Choroid plexus epithelial cell (primary cell): Measurements from ENCODE around the gene SLC16A14.
A peak's percentile ranks its signal among the peaks of the same experiment; 100 is the strongest.
"Not testable (repeated sequence)": the region's sequence is repeated elsewhere in the genome, so short reads cannot be mapped to it uniquely, and the experiment has no call there.

Experiments
- DNase-seq: peaks from one replicate; pipeline ENCODE4 v3.0.0-alpha.2; 2010; ENCODE audit warnings: low read depth
- H3K4me3 ChIP-seq: 2 replicates; pipeline ENCODE4 v1.5.1; 2011; ENCODE audit warnings: low read depth, mild to moderate bottlenecking, control low read depth, low read length, moderate library complexity
- TF ChIP-seq, protein P1 (sequence below): conservative IDR thresholded peaks from 2 replicates; pipeline ENCODE4 v1.5.1; 2011; ENCODE audit warnings: low read depth, mild to moderate bottlenecking, control low read depth, inconsistent platforms, low read length, moderate library complexity

Gene SLC16A14

GRCh38 chr2:230068651-230069055 is at the start of gene SLC16A14:
Gene SLC16A14, minus strand, starts transcription at chr2:230068924. Its CDS starts 9,572 bp downstream, at chr2:230059352.
- peak within 1 kb of the TSS; percentile 60 for H3K4me3 ChIP-seq
- DNase-seq, result peak; percentile 76
- TF ChIP-seq, protein P1, sequence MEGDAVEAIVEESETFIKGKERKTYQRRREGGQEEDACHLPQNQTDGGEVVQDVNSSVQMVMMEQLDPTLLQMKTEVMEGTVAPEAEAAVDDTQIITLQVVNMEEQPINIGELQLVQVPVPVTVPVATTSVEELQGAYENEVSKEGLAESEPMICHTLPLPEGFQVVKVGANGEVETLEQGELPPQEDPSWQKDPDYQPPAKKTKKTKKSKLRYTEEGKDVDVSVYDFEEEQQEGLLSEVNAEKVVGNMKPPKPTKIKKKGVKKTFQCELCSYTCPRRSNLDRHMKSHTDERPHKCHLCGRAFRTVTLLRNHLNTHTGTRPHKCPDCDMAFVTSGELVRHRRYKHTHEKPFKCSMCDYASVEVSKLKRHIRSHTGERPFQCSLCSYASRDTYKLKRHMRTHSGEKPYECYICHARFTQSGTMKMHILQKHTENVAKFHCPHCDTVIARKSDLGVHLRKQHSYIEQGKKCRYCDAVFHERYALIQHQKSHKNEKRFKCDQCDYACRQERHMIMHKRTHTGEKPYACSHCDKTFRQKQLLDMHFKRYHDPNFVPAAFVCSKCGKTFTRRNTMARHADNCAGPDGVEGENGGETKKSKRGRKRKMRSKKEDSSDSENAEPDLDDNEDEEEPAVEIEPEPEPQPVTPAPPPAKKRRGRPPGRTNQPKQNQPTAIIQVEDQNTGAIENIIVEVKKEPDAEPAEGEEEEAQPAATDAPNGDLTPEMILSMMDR, result peak; percentile 63

DNA sequence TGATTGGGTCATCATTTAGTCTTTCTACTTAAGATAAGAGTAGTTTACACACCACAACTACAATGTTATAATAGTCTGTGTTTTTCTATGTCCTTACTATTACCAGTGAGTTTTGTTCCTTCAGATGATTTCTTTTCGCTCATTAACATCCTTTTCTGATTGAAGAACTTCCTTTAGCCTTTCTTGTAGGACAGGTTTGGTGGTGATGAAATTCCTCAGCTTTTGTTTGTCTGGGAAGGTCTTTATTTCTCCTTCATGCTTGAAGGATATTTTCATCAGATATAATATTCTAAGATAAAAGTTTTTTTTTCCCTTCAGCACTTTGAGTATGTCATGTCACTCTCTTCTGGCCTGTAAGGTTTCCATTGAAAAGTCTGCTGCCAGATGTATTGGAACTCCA is 38.0 kb upstream of the SLC16A14 start:
- no peak for DNase-seq
- TF ChIP-seq, protein P1, result no peak
- no peak overlapping the region for H3K4me3 ChIP-seq

GRCh38 chr2:230101967-230102366 is 33.2 kb upstream of the SLC16A14 start:
- H3K4me3 ChIP-seq, DNase-seq: not testable (repeated sequence)

GRCh38 chr2:230097841-230098240 is 29.1 kb upstream of the SLC16A14 start:
- H3K4me3 ChIP-seq, result no peak overlapping the region
- TF ChIP-seq, protein P1, result no peak
- peak; percentile 21 for DNase-seq

GRCh38 chr2:230097424-230097823 is 28.7 kb upstream of the SLC16A14 start:
- DNase-seq, result peak; percentile 42
- TF ChIP-seq, protein P1, result no peak
- no peak overlapping the region for H3K4me3 ChIP-seq

DNA sequence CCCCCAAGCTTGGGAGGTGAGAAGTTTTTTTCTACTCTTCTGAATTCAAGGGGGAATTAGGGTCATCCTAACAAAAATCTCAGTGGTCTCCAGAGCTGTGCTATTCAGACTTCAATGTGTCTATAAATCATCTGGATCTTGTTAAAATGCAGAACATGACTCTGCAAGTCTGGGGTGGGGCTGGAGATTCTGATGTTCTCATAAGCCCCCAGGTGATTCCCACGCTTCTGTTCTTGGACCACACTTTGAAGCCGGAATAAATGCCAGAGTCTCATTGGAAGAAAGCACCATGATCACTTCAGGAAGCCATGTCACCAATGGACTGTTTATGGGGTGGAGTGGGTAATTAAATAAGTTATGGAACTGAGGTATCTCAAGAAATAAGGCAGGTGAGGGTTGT is 22.2 kb upstream of the SLC16A14 start:
- no peak overlapping the region for H3K4me3 ChIP-seq
- TF ChIP-seq, protein P1, result no peak
- no peak for DNase-seq

DNA sequence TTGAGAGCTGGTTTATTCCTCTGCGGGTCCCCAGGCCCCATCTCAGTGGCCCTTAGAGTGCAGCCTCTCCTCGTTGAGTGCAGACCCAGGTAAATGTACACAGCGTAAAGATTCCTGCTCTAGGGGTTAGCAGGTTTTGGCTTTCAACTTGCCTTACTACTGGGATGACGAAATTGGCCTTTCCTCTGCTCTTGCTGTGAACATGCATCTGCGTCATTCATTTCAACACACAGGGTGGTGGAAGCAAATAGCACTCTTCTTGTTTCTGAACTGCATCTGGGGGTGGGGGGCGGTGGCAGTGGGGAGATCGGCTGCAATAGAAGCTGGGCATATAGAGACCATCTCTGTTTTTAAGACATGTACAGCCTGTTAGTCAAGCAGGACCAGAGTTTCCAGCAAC is 16.5 kb upstream of the SLC16A14 start:
- DNase-seq, result peak; percentile 43
- TF ChIP-seq, protein P1, result no peak
- H3K4me3 ChIP-seq, result no peak overlapping the region
